ENCODE data around the gene SEC23IP. TPM values are rescaled to one million over a fixed set of nuclear protein-coding genes. Genes with fewer than 3 reads are reported as not detected.

Gene SEC23IP
- polyA plus RNA-seq = 6.5 and 11.6 TPM in 2 replicates

GRCh38 chr10:119892188-119893065, at the start of gene SEC23IP:
Gene SEC23IP (plus strand): TSS chr10:119892730. CDS start chr10:119892783, 53 bp downstream.

DNA sequence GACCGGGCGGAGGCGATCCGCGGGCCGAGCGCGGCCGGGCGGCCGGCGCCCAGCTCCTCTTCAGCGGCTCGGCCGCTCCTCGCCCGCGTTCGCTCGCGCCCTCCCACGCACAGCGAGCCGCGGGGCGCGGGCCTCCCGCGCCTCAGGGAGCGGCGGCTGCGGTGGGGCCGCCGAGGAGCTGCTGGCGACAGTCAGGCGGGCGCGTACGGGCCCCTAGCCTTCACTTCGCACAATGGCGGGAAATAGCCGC, 20.0 kb upstream of the SEC23IP start, which contains the start of gene MCMBP:
Gene MCMBP (minus strand): TSS at position 234 of the 250 bp plus-strand sequence. CDS start 259 bp downstream, outside the sequence.

Other genes starting within 250 kb of the SEC23IP start
- gene BAG3, start 241.3 kb upstream of the SEC23IP start, polyA plus RNA-seq = 29.2 and 40.2 TPM in 2 replicates
- gene INPP5F, start 166.7 kb upstream of the SEC23IP start, polyA plus RNA-seq = 72.6 and 81.5 TPM in 2 replicates
- 8.7 and 10.2 TPM in 2 replicates for gene MCMBP, start 19.9 kb upstream of the SEC23IP start, polyA plus RNA-seq